Inferior parietal cortex (tissue), 1 donor: ENCODE data around the gene CHTF18.
"Not testable (repeated sequence)": the region's sequence is repeated elsewhere in the genome, so short reads cannot be mapped to it uniquely, and the experiment has no call there.

ENCODE experiments used
- DNase-seq: peaks from one replicate; pipeline ENCODE4 v3.0.0-alpha.2; 2016; ENCODE audit errors: extremely low spot score

Gene CHTF18

DNA sequence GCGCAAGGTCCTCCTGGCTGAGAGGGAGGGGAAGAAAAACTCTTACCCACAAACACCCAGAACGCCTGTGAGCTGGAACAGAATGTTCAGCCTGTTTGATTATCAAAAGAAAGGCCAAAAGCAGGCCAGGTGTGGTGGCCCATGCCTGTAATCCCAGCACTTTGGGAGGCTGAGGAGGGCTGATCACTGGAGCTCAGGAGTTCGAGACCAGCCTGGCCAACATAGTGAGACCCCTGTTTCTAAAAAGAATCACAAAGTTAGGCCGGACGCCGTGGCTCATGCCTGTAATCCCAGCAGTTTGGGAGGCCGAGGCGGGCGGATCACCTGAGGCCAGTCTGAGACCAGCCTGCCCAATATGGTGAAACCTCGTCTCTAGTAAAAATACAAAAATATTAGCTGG is 12.1 kb upstream of the CHTF18 start:
- DNase-seq: not testable (repeated sequence)

DNA sequence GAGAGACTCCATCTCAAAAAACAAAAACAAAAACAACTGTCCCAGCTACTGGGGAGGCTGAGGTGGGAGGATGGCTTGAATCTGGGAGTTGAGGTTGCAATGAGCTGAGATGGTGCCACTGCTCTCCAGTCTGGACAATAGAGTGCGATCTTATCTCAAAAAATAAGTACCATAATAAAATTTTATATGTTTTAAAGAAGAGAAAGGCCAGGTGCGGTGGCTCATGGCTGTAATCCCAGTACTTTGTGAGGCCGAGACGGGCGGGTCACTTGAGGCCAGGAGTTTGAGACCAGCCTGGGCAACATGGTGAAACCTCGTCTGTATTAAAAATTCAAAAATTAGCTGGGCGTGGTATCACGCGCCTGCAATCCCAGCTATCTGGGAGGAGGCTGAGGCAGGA is 11.6 kb upstream of the CHTF18 start:
- no peak for DNase-seq

DNA sequence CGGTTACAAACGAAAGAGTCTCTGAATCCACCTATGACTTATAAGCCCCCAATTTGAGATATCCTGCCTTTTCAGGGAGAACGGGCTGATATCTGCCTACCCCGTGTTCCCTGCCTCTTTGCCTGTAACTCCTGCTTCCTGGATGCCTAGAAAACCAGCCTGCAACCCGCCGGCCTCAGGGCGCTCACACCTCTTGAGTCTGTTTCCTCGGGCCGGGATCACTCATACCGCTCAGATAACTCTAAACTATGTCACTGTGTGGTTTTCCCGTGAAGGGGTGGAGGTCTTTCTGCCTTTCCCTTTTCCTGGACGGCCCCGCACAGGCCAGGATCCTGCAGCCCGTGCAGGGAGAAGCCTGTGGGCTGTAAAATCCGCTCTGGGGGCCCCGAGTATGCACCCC is 10.6 kb upstream of the CHTF18 start:
- no peak for DNase-seq

DNA sequence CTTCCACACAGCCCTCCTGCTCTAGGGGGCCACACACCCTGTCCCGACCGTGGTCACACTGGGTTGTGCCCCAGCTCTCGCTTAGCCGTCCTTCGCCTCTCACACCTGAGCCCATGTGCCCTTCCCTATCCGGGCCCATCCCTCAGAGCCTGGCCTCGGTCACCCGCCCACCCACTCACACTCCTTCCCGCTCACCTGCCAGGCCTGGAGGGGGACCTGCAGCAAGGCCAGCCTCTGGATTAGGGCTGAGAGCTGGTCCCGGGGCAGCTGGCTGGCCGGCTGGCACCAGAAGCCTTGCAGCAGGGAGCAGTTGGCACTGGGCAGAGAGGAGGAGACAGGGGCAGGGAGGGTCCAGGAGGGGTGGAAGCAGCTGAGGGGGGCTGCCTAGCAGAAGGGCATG is 10.0 kb upstream of the CHTF18 start:
- DNase-seq: no peak

DNA sequence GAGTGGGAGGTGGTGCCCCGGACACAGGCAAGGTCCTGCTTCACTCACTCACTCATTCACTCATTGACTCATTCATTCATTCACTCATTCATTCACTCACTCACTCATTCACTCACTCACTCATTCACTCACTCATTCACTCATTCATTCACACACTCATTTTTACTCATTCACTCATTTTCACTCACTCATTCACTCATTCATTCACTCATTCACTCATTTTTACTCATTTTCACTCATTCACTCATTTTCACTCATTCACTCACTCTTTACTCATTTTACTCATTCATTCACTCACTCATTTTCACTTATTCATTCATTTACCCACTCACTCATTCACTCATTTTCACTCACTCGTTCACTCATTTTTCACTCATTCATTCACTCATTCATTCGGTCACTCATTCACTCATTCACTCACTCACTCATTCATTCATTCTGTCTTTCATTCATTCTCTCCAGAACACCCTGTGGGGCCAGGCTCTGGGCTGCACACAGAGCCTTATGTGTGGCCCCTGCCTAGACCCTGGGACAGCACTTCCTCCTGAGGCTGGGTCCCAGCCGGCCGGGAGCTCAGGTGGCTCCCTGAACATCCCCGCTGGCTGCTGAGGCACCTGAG is 9.4 kb upstream of the CHTF18 start:
- no peak for DNase-seq

DNA sequence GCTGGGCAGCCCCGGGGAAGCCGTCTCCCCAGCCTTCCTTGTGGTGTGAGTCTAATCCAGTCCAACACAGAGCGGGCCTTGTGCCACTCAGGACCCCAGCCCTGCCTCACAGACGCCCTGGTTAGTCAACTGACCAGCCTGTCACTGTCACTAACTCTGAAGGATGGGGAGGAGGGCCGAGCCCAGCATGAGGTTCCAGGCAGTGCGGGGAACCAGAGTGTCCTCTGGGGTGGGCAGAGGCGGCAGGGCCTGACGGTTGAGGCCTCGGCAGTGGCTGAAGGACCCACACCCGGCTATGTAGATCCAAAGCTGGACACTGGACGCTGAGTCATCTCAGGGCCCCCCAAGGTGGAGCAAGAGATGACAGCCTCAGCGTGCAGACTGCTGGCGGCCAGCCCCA is 8.9 kb upstream of the CHTF18 start:
- no peak for DNase-seq

DNA sequence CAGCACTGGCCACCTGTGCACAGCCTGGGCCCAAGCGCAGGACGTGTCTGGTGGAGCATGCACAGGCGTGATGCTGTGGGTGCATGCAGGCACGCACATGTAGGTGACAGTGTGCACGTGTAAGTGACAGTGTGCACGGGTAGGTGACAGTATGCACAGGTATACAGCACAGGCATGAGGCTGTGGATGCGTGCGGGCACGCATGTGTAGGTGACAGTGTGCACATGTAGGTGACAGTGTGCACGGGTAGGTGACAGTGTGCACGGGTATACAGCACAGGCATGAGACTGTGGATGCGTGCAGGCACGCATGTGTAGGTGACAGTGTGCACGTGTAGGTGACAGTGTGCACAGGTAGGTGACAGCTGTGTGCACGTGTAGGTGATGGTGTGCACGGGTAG is 8.1 kb upstream of the CHTF18 start:
- no peak for DNase-seq

DNA sequence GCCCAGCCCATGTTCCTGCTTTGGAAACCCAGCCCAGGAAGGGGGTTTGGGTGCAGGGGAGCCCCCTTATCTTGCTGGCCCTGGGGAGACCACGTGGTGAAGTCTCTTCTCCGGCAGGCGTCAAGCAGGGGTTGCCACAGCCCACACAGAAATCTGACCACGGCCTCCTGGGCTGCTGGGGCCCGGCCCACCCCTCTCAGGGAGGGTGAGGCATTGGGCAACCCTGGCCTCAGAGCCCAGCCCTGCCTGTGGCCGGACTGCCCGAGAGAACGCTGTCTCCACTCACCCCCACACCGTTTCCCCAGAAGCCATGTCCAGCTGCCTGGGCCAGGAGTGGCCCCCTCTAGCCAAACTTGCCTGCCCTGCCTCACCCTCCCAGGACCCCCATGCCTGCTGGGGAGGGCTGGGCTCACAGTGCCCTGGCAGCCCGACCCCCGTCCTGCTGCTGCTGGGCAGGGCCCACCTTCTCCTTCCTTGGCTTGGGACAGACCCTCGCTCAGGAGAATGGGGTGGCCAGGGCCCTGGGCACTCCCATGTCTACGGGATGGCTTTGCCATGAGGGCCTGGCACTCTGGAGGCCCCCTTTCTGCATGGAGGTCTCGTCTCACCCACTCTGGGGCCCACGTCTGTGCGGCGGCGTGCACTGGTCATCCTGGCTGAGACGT is 6.9 kb upstream of the CHTF18 start:
- no peak for DNase-seq

DNA sequence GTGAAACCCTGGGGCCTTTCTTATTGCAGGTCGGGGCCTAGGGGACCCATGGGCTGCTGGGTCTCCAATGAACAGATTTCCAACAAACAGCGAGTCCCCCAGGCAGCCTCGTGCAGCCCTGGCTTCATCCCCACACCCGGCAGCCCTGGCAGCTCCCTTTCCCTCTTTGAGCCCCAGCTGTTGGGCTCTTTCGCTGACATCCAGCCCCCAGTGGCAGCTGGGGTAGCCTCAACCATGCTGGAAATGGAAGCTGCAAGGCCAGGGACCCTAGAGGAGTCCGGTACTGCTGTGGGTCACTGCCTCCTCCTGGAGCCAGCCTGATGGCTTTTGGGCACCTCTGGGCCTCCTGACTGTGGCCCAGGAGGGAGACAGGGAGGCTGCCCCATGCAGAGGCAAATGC is 6.2 kb upstream of the CHTF18 start:
- DNase-seq: no peak

DNA sequence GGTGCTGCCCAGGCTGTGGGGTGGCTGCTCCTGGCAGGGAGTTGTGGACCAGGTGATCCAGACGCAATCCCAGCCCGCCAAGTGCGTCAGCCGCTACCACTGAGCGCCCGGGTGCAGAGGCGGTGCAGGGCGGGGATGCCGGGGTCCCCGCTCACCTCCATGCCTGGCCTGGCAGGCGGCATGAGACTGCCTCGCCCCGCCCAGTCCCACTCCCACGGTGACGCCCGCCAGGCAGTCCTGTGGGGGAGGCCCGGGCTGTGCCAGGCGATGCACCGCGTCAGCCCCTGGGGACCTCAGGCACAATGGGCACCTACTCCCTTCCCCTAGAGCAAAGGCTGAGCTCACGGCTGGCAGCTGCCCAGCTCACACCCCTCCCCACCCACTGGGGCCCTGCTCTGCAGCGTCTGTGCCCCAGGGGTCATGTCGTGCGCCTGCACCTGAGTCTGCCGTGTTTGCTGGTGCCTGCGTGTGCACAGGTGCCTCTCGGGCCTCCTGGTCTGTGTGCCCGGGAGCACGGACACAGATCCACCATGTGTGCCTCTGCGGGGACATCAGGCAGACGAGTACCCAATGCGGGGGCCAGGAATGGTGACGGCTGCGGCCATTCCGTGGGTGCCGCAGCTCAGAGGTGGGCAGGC is 5.5 kb upstream of the CHTF18 start:
- no peak for DNase-seq

DNA sequence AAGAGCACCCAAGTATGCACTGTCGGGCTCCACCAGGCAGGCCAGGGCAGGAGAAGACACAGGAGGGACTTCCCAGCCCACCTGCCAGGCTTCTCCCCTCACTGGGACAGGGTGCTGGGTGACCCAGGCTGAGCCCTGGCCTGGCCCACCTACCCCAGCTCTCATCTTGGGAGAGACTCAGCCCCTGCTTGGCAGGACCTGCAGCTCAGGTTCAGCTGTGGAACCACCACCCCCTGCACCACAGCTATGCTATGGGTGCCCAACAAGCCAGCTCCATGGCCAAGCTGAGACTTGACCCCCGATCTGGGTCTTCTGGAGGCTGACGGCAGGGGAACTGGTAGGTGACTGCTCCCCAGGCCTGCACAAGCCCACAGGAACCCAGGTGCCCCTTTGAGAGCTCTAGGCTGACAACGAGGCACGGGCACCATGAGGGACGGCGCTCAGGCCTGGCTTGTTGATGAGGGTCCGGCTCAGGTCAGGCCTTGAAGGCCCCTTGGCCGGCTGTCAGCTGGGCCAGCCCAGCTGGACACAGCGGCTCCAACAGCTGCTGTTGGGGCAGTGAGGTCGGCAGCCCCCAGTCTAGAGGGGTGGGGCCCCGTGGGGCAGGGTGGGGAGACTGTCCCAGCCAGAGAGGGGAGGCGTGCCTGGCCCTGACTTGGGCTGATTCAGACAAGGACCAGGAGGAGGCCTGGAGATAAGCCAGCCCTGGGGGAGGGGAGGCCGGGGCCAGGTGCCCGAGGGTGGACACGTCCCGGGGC is 4.8 kb upstream of the CHTF18 start:
- no peak for DNase-seq

DNA sequence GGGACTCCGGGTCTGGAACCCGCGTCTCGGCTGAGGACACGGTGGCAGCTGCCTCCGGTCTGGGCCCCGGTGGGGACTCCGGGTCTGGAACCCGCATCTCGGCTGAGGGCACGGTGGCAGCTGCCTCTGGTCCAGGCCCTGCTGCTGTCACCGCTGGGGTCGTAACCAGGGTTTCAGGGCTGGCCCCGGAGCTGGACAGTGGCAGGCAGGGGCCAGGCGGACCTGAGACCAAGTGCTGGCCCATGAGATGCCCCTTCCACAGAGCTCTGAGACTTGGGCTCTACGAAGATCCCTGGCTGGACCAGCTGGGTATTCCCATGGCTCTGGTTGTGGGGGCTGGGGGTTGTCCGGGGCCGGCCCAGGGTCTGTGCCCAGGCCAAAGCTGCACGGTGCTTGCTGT is 4.0 kb upstream of the CHTF18 start:
- no peak for DNase-seq

DNA sequence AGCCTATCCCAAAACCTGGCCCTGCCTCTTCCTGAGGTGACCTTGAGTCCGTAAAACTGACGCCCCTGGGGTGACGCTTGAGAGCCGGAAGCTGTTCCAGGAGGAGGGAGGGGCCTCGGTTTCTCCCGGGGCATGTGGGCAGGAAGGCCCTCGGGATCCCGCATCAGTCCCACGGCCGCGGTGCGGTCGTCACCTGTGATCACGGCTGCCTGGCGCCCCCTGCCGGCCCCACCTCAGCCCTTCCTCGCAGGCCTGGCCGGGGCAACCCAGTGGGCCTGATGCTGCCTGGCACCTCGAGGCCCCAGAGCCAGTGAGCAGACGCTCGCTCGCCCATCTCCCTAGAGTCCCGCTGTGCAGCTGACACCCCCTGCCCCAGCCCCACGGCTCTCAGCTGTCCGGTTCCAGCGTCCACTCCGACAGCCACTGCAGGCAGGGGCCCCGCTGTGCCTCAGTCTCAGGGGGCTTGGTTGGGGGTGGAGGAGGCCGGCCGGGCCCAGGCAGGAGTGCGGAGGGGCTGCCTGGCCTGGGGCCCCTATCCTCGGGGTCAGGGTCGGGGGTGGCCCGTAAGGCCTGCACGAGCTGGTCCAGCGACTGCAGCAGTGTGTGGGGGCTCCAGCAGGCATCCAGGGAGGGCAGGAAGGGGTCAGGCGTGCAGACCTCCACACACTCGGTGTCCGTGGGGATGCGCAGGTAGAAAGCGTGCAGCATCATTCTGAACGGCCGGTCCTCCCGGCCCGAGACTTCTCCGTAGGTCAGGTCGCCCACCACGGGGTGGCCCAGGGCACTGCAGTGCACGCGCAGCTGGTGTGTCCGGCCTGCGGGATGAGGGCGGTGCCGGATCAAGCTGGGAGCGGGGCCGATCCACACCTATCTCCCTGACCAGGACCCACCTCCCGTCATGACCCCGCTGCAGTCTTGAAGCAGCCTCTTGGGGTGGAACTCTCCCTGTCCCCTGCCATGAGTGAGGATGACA is 2.6 kb upstream of the CHTF18 start:
- DNase-seq: peak; percentile 48

DNA sequence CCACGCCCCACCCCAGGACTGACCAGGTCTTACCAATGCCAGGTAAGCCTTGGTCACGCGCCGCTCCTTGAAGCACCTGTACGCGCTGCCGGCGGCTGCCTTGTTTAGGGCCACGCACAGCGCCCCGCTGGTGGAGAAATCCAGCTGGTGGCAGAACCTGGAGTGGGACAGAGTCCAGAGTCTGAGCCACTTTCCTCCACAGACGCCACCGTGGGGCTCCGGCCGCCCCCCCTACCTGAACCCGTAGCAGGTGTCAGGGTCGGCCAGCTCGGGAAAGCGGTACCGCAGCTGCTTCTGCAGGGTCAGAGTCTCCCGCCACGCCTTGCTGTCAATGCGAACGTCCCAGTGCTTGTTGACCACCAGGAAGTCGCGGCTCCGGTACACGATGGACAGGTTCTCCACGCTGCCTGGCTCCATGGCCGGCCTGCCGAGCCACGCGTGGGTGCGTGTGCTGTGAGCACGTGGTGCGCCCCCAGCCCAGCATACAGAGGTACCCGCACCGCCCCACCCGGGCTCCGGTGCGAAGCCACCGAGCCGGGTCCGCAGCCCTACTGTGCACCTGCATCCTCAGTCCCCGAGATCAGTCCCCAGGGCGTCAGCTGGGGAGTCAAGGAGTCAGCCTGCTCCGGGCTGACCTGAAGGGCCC is 976 bp upstream of the CHTF18 start:
- DNase-seq: no peak

DNA sequence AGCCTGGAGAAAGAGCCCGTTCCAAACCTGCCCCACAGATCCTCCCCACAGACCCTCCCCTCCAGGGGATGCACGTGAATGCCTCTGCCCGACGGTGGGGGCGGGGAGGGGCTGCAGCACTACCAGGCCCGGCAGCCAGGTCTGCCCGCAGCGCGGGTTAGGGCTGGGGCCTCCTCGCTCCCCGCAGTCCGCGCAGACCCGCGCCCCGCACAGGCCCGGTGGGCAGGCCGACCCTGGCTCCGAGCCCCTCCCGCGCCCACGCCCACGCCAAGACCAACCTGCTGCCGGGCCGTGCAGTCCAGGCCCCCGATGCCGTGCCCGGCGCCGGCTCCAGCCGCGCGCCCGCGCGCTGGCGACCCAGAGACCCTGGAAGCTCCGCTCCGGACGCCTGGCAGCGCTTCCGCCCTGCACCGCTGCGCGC is 432 bp upstream of the CHTF18 start, which contains the start of gene RPUSD1:
Gene RPUSD1 (minus strand): TSS at position 404 of the 421 bp plus-strand sequence. CDS start 644 bp downstream, outside the sequence.
- no peak for DNase-seq

DNA sequence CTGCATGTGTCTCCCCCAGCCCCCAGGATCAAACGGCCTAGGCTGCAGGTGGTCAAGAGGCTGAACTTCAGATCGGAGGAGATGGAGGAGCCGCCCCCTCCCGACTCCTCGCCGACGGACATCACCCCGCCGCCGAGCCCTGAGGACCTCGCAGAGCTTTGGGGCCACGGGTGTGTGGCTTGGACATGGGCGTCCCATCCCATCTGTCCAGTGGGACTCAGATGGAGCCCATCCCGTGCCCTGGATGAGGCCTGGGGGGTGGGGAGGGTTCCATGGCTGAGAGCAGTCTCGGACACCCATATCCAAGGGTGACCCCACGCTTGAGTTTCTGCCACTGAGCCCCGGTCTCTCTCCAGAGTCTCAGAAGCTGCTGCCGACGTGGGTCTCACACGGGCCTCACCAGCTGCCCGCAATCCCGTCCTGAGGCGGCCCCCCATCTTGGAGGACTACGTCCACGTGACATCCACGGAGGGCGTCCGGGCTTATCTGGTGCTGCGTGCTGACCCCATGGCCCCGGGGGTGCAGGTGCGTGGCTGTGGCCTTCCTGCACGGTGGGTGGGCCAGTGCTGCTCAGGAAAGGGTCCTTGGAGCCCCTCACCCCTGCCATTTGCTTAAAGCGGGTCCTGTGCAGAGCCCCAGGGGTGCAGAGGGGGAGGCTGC is 901 bp downstream of the CHTF18 start:
- DNase-seq: no peak

DNA sequence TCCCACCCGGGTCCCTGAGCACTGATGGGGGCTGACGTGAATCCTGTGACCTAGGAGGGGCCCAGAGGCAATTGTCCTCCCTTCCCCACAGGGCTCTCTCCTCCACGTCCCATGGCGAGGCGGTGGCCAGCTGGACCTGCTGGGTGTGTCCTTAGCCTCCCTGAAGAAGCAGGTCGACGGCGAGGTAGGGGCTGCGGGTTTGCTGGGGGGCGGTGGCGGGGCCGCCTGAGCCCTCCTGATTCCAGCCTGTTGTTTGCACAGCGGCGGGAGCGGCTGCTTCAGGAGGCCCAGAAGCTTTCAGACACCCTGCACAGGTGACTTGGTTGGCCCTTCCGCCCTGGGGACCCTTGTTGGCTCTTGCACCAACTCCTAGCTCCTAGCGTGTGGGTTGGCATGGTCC is 1.7 kb downstream of the CHTF18 start:
- DNase-seq: no peak

DNA sequence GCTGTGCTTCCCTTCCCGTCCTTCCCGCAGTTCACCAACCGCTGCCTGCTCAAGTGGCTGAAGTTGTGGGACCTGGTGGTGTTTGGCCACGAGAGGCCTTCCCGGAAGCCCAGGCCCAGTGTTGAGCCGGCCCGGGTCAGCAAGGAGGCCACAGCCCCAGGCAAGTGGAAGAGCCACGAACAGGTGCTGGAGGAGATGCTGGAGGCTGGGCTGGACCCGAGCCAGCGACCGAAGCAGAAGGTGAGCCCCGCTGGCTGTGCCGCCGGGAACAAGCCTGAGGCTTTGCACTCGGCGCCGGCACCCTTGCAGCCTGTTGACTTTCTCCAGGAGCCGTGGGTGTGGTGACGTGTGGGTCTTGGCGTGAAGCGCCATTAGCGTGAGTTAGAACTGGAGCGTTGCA is 2.7 kb downstream of the CHTF18 start:
- no peak for DNase-seq

DNA sequence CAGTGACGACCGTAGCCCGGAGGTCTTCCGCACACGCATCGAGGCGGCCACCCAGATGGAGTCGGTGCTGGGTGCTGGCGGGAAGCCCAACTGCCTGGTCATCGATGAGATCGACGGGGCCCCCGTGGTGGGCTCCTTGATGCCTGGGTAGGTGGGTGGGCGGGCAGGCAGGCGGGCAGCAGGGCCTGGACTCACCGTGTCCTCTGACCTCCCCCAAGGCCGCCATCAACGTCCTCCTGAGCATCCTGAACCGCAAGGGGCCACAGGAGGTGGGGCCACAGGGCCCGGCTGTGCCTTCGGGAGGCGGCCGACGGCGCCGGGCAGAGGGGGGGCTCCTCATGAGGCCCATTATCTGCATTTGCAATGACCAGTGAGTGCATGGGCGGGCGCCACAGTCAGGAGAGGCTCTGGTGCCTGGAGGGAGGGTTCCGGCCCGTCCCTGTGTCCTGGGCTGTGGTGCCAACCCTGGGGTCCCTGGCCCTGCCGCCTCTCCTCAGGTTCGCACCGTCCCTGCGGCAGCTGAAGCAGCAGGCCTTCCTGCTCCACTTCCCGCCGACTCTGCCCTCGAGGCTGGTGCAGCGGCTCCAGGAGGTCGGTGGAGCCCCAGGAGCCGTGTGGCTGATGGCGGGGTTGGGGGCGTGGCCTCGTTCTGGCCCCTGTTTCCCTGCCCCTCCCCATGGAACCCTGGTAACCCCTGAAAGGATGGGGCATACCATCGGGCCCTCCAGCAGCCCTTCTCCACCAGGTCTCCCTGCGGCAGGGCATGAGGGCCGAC is 4.0 kb downstream of the CHTF18 start:
- no peak for DNase-seq

DNA sequence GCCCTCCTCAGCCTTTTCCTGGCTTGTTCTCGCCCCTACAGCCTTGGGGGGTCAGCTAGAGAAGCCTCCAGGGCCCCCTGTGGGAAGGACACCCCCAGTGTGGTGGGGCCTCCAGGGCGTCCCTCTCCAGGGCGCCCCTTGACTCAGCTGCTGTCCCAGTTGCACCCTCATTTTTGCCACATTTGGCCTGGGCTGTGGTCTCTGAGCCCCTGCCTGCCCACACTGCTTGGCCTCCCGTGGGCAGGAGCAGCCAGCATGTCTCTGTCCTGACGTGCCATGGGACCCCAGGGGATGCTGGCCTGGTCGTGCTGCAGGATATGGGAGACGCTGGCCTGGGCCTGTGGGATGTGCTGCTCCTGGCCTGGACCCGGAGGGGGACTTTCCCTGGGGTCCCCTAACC is 5.0 kb downstream of the CHTF18 start:
- DNase-seq: no peak
